Measurements from ENCODE around the gene ANXA6. TPM values are rescaled to one million over a fixed set of nuclear protein-coding genes. Genes with fewer than 3 reads are reported as not detected.

Gene ANXA6
- total and polyA plus RNA-seq, 9 of the 15 experiments (the other 6 are each of a cell fraction or from before 2014, with no cell fraction given), result 0.70 to 13.2 (median 8.3) TPM

- peaks cover 47% of the 10 kb centered on the region; the same call in 2 of the 3 replicates for H3K79me2 ChIP-seq (ENCODE audit: control insufficient read depth, insufficient read depth, low read length)
- no peaks in the 10 kb centered on the region; a peak in 1 of 5 replicates for H3K27me3 ChIP-seq (ENCODE audit: control insufficient read depth in 2 of 2, insufficient read depth in 2 of 2, low read length in 2 of 2)
- ChIA-PET CTCF (ENCODE audit: low intra/inter-chr PET ratio) (no interaction called here), POLR2A (interaction anchor here (2.7 kb wide), 1 partner anchor 12 kb away, joined by 12 read pairs; no protein-coding TSS in a partner anchor)
- H3K4me3 ChIP-seq, result no peak overlapping the region
- H3K9ac ChIP-seq (ENCODE audit: insufficient read depth in 1 of 2, low read depth in 2 of 2, low read length in 2 of 2), result no peak overlapping the region
- peaks cover 55% of the 10 kb centered on the region for H4K20me1 ChIP-seq (replicated peaks; ENCODE audit: control insufficient read depth, insufficient read depth, low read length)
- no peak overlapping the region for H2AFZ ChIP-seq (ENCODE audit: low read depth, low read length)
- WGBS (ENCODE audit: insufficient coverage, low coverage, missing lambda C conversion rate), result 87% methylated on average over 14 of the region's 14 CpGs
- ATAC-seq (no peak), FAIRE-seq (no peak), DNase-seq (ENCODE audit: extremely low read depth in 1 of 4, low spot score in 3 of 4) (no peak)
- peaks cover 16% of the 10 kb centered on the region for H3K9me1 ChIP-seq (ENCODE audit: control insufficient read depth, insufficient read depth, low read length)
- BruUV-seq (replicated peaks), result no TSS peak
- H3K9me3 ChIP-seq (replicated peaks; ENCODE audit: control insufficient read depth, insufficient read depth, low read depth, low read length), result no peaks in the 10 kb centered on the region
- no peak for TF ChIP-seq ZBTB33 (CRISPR knock-in tag; IDR thresholded peaks at IDR 0.05)
- no peak for TF ChIP-seq ZFP91 (CRISPR knock-in tag; IDR thresholded peaks at IDR 0.05)
- TF ChIP-seq ZNF316 (IDR thresholded peaks at IDR 0.05), result peak; percentile 34
- no peak overlapping the region for H3K4me2 ChIP-seq (ENCODE audit: insufficient read depth, low read length)
- peaks cover 33% of the 10 kb centered on the region for H3K36me3 ChIP-seq (ENCODE audit: control insufficient read depth, insufficient read depth, low read length)
- no peak overlapping the region for H3K27ac ChIP-seq (ENCODE audit: extremely low read depth, low read depth, low read length)
- peaks cover 10 to 19% of the 10 kb centered on the region in 2 experiments for H3K4me1 ChIP-seq (replicated peaks in 1 of 2; ENCODE audit: control insufficient read depth in 2 of 2, insufficient read depth in 2 of 2, low read length in 2 of 2)
- intact Hi-C loops (cut with micrococcal nuclease), result no loop called here
- in situ Hi-C loops (cut with MboI), result no loop called here
Measured at GRCh38 chr5:151067632-151068432, 89.7 kb downstream of the ANXA6 start.
